GM19467 (cell line): Measurements from ENCODE around the gene WWP2.
"Not testable (repeated sequence)": the region's sequence is repeated elsewhere in the genome, so short reads cannot be mapped to it uniquely, and the experiment has no call there.

Experiments used
- ATAC-seq: cut with Tn5 transposase; IDR thresholded peaks from one replicate; pipeline ENCODE4 v1.9.1; 2021; ENCODE audit warnings: mild to moderate bottlenecking, moderate library complexity; ENCODE audit not compliant: unreplicated experiment

The WWP2 gene

DNA sequence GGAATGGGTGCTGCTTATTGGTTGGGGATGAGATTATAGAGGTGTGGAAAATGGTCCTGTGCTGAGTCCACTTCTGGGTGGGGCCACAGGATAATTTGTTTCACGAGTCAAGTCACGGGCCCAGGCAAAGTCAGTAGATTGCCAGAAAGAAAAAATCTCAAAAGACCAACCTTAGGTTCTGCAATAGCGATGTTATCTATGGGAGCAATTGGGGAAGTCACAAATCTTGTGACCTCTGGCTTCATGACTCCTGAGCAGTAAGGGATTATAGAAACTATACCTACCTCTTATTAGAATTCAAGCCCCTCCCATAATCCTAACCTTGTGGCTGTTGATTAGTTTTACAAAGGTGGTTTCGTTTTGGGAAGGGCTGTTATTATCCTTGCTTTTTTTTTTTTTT is 31.4 kb downstream of the WWP2 start:
- ATAC-seq, result no peak

- ATAC-seq, result no peak
Measured at GRCh38 chr16:69794486-69794885, 32.4 kb downstream of the WWP2 start.

DNA sequence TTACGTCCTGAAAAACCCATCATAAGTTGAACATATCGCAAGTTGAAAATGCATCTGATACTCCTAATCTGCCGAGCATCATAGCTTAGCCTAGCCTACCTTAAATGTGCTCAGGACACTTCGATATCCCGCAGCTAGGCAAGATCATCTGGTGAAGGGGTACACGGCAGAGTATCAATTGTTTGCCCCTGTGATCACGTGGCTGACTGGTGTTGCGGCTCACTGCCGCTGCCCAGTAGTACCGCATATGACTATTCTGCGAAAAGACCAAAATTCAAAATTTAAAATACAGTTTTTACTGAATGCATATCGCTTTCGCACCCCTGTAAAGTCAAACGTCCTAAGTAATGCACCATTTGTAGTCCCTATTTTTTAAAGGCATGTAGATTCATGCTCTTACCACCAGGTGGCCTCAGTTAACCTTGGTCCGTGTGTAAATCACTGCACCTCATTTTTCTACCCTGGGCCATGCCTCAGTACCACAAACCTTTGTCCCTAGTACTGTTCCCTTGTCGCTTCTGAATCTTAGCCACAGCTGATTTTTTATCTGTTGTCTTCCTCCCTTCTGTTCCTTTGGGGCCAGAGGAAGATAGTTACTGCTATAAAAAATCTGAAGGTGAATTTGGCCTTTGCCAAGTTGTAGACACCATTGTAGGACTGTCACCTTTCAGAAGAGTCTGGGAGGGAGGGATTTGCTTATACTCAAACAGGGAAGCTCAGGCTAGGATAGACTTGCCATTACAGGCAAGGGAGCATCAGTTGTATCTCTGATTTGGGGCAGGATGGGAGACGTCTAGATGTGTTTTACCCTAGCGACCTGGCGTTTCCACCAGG is 34.4 kb downstream of the WWP2 start:
- ATAC-seq, result no peak

- no peak for ATAC-seq
Measured at GRCh38 chr16:69798466-69798865, 36.3 kb downstream of the WWP2 start.

- no peak for ATAC-seq
Measured at GRCh38 chr16:69799611-69800031, 37.5 kb downstream of the WWP2 start.

DNA sequence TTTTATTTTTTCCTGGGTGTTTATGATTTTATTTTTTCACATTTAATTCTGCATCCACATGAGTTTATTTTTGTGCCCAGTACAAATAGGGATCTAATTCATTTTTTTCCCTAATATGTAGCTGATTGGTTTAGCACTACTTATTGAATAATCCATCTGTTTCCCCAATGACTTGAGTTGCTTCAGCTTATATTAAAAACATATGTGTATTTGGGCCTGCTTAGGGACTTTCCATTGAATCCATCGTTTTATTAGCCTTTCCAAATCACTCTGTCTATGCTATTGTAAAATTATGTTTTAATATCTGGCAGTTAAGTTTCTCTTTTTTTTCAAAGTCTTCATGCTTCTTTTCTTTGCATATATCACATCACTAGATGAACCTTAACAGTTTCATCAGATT is 42.2 kb downstream of the WWP2 start:
- no peak for ATAC-seq

GRCh38 chr16:69806776-69807175 is 44.6 kb downstream of the WWP2 start:
- ATAC-seq, result not testable (repeated sequence)

DNA sequence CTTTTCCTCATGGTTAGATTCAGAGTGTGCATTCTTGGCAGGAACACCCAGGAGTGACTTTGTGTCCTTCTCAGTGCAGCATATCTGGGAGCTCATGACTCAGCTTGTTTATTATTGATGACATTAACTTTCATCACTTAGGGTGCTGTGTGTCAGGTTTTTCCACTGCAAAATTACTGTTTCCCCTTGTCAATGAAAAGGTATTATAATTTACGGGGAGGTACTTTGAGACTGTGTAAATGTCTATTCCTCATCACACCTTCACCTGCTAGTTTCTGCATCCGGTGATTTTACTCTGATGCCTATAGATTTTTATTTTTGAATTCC is 50.5 kb downstream of the WWP2 start:
- ATAC-seq, result no peak

- ATAC-seq, result no peak
Measured at GRCh38 chr16:69814078-69814477, 51.9 kb downstream of the WWP2 start.

GRCh38 chr16:69814561-69814960 is 52.4 kb downstream of the WWP2 start:
- ATAC-seq, result no peak

GRCh38 chr16:69815216-69815883 is 53.2 kb downstream of the WWP2 start:
- ATAC-seq, result not testable (repeated sequence)

GRCh38 chr16:69816996-69817395 is 54.9 kb downstream of the WWP2 start:
- ATAC-seq, result no peak

DNA sequence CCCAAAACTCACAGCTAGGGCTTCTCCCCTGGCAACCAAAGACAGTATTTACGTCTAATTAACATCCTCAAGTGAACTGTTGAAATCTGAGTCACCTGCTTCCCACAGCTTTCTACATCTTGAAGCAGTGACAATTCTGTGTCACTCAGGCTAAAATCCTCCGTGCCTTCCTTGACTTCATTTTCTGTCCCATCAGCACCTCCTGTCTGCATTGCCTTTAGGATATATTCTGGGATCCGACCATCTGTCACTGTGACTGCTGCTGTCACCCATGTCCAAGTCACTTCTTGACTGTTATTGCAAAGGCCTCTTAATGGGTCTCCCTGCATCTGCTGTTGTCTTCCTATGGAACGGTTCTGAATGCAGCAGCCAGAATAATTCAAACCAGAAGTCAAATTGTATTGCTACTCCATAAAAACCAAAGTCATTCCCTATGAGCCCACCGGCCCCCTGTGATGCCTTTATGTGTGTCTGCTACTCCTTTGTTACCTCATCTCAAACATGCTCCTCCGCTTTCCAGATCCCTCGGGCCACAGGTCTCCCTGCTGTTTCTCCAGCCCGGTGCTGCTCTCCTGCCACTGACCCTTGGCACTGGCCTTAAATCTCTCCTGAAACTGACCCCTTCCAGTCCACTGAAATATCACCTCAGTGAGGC is 56.9 kb downstream of the WWP2 start:
- no peak for ATAC-seq

DNA sequence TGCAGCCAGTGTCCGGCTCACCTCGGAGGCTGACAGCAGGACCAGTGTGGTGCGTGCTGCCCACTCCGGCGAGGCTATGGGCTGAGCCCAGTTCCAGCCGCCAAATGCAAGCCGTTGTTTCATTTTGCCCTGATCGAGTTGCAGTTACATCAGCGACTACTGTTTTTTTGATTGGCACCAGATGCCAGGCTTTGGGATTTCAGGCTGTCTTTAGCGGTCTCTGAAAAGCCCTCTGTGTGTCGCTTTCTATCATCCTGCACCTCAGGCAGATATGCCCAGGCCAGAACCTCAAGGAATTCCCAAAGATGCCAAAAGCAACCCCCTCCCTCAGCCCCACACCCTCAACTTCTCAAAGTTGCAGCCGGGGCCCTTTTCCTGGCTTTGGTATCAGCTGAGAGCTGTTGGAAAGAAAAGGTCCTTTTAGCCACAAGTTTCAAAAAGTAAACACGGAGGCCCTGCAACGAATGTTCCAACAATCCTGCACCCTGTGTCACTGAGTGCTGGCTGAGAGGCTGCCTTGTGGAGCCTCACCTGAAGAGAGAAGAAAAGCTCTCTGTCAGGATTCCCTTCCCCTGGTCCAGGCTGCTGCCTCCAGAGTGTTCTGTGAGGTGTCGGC is 58.9 kb downstream of the WWP2 start:
- ATAC-seq, result no peak

- no peak for ATAC-seq
Measured at GRCh38 chr16:69821844-69822173, 59.7 kb downstream of the WWP2 start.

DNA sequence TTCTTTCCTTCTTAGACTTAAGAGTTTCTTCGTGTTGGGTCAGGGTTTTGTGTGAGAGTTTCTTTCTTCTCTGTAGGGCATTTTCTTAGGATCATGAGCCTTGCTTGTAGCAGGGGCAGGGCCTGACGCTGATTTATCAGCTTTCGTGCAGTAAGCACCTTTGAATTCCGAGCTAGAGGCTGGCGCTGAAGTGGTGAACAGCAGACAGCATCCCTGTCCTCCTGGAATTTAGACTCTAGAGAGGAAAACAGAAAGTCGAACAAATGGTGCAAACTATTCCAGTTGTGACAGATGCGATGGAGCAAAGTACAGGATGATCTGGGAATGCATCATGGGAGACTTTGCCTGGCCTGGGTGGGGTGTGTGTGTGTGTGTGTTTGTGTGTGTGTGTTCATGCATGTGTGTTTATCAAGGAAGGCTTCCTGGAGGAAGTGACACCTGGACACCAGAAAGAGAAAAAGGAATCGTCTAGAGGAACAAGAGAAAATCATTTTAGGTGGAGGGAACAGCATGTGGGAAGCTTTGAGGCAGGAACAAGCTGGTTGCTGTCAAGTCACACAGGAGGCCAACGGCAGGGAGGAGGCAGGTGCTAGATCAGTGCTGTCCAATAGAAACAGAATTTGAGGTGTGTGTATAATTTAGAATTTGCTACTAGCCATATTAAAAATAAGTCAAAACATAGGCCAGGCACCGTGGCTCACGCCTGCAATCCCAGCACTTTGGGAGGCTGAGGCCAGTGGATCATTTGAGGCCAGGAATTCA is 60.2 kb downstream of the WWP2 start:
- ATAC-seq, result no peak

GRCh38 chr16:69823831-69824563 is 61.9 kb downstream of the WWP2 start:
- no peak for ATAC-seq

DNA sequence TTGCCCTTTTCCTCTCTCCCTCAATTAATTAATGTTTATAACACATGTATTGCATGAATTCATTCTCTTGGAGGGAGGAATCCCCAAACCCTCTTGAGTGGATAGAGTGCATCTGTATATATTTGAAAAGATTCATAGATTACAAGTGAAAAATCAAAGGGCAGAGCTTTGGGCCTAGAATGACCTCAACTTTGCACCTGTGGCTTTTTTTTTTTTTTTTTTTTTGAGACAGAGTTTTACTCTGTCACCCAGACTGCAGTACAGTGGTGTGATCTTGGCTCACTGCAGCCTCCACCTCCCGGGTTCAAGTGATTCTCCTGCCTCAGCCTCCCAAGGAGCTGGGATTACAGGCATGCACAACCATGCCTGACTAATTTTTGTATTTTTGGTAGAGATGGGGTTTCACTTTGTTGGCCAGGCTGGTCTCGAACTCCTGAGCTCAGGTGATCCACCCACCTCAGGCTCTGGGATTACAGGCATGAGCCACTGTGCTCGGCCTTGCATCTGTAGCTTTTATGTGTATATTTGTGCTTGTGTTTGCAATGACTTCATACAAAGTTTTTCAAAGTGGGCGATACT is 62.5 kb downstream of the WWP2 start:
- not testable (repeated sequence) for ATAC-seq

DNA sequence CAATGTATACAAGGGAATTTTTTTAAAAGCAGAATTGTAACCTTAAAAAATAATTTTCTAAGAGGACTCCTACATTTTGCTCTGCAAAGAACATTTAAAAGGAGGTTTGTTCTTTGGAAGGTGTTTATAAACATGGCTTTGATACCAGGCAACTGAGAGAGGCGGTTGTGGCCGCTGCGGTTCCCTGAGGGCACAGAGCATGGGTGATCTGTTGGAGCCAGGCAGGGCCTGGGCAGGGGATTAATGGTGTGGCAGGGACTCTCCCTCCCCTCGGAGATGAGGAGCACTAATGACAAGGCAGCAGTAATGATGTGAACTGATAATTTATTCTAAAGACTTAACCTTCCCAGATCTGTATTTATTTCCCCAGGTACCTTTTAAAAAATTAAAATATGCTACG is 65.4 kb downstream of the WWP2 start:
- ATAC-seq, result no peak

GRCh38 chr16:69829338-69829737 is 67.2 kb downstream of the WWP2 start:
- ATAC-seq, result no peak
